Renal cortex interstitium (tissue), 11 donors: ENCODE data around the gene SDK2. TPM values are rescaled to one million over a fixed set of nuclear protein-coding genes. Genes with fewer than 3 reads are reported as not detected.

Source experiments
- DNase-seq, 11 donors: peaks; one replicate each; pipeline ENCODE4 v3.0.0-alpha.2; 2013; ENCODE audit warnings: low read depth in 9 of 11, low spot score in 4 of 11; ENCODE audit errors: extremely low read depth in 1 of 11
- polyA plus RNA-seq, 3 donors: library from polyadenylated mRNA; unstranded; fragments of 120-200 nt; gene quantifications; one replicate each; pipeline ENCODE4 v1.2.1, GENCODE V29; 2013; ENCODE audit not compliant: insufficient read length in 3 of 3

The SDK2 gene
- polyA plus RNA-seq, 3 donors = 6.8 to 11.1 (median 9.2) TPM

- no peak for DNase-seq
Measured at GRCh38 chr17:73526952-73527351, 117.3 kb downstream of the SDK2 start.

GRCh38 chr17:73524941-73525679, 119.1 kb downstream of the SDK2 start:
- no peak for DNase-seq

GRCh38 chr17:73522696-73523095, 121.5 kb downstream of the SDK2 start:
- no peak for DNase-seq

- DNase-seq = no peak
Measured at GRCh38 chr17:73522107-73522506, 122.1 kb downstream of the SDK2 start.

GRCh38 chr17:73521376-73521775, 122.9 kb downstream of the SDK2 start:
- no peak for DNase-seq

- DNase-seq = no peak
Measured at GRCh38 chr17:73520369-73520761, 123.9 kb downstream of the SDK2 start.

- DNase-seq = no peak
Measured at GRCh38 chr17:73519714-73520368, 124.4 kb downstream of the SDK2 start.

GRCh38 chr17:73519011-73519410, 125.2 kb downstream of the SDK2 start:
- DNase-seq = no peak

- no peak for DNase-seq
Measured at GRCh38 chr17:73516431-73516830, 127.8 kb downstream of the SDK2 start.

- DNase-seq = no peak
Measured at GRCh38 chr17:73514146-73514863, 129.9 kb downstream of the SDK2 start.

GRCh38 chr17:73513426-73513825, 130.8 kb downstream of the SDK2 start:
- no peak for DNase-seq

GRCh38 chr17:73511719-73512115, 132.5 kb downstream of the SDK2 start:
- no peak for DNase-seq

GRCh38 chr17:73510981-73511718, 133.1 kb downstream of the SDK2 start:
- no peak for DNase-seq

GRCh38 chr17:73508931-73509605, 135.2 kb downstream of the SDK2 start:
- DNase-seq = no peak

GRCh38 chr17:73508057-73508930, 136.0 kb downstream of the SDK2 start:
- no peak for DNase-seq

- DNase-seq = no peak
Measured at GRCh38 chr17:73506470-73507435, 137.5 kb downstream of the SDK2 start.

- DNase-seq = no peak
Measured at GRCh38 chr17:73503560-73503959, 140.7 kb downstream of the SDK2 start.
